VCaP (cell line): Measurements from ENCODE around the gene ABAT.

ENCODE experiments used
- H3K27ac ChIP-seq: fragments of 450-650 bp; 2 replicates; pipeline ENCODE4 v1.5.1; 2017
- TF ChIP-seq, protein P1 (sequence below): fragments of 450-650 bp; conservative IDR thresholded peaks from 2 replicates; pipeline ENCODE4 v1.5.1; 2017; ENCODE audit warnings: mild to moderate bottlenecking, moderate library complexity

The ABAT gene

DNA sequence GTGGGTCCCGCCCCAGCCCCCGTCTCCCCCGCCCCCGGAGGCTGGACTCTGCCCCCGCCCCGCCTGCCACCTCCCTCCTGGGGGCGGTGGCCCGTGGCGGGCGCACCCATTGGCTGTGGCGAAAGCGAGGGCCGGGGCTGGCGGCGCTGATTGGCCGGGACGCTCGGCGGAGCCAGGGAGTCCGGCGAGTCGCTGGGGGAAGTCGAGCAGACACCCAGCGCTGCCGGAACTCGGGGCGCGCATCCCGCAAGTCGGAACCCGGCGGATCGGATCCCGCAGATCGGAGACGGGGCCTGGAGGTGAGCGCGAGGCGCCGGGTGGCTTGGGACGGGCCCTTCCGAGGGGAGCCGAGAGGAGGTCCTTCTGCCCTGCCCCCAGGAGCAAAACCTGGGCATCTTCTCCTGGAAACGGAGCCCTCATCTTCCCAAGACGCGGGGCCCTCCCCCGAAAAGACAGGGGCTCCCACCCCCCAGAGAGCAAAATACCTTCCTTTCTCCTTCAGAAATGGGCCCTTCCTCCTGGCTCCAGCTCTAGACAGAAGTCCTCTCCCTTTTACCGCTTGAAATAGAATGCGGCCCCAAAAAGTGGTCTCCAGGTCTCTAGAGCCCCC, at the start of gene ABAT:
TSS of gene ABAT (plus strand) at position 205 of the 610 bp plus-strand sequence. CDS start 61,123 bp downstream, outside the sequence.
- TF ChIP-seq, protein P1, sequence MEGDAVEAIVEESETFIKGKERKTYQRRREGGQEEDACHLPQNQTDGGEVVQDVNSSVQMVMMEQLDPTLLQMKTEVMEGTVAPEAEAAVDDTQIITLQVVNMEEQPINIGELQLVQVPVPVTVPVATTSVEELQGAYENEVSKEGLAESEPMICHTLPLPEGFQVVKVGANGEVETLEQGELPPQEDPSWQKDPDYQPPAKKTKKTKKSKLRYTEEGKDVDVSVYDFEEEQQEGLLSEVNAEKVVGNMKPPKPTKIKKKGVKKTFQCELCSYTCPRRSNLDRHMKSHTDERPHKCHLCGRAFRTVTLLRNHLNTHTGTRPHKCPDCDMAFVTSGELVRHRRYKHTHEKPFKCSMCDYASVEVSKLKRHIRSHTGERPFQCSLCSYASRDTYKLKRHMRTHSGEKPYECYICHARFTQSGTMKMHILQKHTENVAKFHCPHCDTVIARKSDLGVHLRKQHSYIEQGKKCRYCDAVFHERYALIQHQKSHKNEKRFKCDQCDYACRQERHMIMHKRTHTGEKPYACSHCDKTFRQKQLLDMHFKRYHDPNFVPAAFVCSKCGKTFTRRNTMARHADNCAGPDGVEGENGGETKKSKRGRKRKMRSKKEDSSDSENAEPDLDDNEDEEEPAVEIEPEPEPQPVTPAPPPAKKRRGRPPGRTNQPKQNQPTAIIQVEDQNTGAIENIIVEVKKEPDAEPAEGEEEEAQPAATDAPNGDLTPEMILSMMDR, result no peak
- H3K27ac ChIP-seq, result peak within 1 kb of the TSS; percentile 40; the same call in 1 of the 2 replicates

DNA sequence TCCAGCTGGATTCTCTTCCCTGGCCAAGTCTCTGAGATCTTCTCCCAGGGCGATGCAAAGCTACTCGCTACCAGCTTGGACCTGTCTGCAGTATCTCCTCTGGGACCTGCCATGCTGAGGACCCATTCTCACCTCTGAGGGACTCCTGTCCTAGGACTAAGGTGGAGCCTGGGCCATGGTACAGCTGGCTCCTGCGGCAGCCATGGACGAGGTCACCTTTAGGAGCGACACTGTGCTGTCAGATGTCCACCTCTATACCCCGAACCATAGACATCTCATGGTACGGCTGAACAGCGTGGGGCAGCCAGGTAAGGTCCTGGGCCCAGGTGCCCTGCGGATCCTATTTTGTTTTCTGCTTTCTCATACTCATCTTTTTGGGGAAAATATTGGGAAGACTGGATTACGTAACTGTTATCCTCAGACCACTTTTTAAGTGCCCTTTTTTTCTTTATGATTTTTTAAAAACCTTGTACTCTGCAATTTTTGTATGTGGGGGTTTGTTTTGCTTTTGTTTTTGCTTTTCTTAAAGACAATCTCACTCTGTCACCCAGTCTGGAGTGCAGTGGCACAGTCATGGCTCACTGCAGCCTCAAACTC, 48.8 kb upstream of the ABAT start:
- TF ChIP-seq, protein P1, result no peak
- no peak overlapping the region for H3K27ac ChIP-seq

DNA sequence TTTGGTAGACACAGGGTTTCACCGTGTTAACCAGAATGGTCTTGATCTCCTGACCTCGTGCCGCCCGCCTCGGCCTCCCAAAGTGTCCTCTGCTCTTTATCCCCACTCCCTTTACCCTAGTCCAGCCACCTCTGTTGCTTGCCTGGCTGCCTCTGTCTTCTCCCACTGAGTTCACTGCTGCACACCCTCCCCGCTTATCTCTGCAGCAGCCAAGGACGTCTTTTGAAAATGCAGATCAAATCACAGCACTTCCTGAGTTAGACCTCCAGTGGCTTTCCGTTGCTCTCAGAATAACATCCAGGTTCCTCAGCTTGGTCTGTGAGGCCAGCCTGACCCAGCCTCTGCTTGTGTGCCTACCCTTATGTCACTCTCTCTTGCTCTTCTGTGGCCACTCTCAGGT, 47.5 kb upstream of the ABAT start:
- TF ChIP-seq, protein P1, result no peak
- H3K27ac ChIP-seq, result no peak overlapping the region

DNA sequence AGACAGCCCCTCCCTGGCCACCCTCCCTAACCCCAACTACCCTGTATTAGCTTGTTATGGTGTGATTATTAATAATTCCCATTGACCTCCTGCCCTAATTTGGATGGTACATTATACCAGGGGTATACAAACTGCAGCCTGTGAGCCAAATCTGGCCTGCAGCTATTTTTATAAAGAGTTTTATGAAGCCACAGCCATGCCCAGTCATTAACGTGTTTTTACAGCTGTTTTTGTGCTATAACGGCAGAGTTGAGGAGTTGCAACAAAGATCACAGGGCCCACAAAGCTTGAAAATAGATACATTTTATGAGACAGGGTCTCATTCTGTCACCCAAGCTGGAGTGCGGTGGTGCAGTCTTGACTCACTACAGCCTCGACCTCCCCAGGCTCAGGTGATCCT, 47.0 kb upstream of the ABAT start:
- TF ChIP-seq, protein P1, result no peak
- H3K27ac ChIP-seq, result no peak overlapping the region

DNA sequence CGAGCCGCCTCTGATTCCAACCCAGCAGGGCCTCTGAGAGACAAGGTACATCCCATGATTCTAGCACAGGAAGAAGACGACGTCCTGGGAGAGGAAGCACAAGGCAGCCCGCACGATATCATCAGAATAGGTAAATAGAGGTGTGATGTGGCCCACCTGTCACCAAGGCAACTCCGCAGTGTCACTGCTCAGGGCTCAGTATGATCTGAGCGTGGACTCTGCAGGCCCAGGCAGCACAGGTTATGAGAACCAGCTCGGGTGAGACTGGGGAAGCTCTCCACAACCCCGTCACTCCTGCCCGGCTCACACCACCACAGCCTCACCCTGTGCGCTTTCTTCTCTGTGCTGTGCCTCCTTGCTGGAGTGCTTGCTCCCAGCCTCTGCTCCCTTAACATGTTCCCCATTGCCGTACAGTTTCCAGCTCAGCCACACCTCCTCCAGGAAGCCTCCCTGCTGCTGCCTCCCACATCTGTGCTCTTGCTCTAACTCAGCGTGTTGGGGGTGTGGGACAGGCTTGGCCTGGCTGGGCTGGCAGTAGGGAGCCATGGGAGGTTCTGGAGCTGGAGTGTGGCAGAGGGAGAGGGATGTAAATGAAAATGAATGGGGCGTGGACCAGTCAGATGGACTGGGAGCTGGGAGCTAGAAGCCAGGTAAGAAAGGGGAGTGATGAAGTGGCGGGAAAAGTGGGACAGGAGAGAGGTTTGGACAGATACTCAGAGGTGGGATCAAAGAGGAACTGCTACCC, 45.3 kb upstream of the ABAT start:
- TF ChIP-seq, protein P1, result no peak
- H3K27ac ChIP-seq, result no peak overlapping the region

DNA sequence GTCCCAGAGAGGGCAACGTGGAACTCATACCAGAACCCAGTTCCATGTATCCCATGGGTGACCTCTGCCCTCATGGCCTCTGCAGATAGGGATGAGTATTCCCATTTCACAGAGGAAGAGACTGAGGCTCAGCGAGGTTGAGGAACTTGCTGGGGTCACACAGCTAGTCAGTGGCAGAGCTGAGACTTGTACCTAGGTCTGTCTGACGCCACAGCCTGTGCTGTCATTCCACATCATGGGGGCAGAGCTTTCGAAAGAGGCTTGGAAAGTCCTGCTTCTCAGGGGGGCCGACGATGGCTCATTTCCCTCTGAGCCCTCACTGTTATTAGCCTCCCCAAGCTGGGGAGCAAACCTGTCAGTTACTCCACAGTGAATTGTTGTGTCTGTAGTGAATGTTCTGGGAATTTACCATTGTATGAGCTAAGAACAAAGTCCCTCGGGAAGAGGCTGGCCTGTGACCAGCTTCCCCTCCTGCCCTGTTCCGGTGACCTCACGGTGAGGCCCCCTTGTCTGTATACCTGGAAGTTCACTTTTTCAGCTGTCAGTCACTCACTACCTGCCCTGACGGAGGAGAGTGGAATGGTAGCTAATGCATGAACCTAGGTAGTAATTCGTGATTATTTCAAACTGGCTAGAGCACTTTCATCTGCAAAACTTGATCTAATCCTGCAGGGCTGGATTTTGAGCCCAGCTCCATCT, 44.0 kb upstream of the ABAT start:
- TF ChIP-seq, protein P1, result no peak
- H3K27ac ChIP-seq, result no peak overlapping the region

DNA sequence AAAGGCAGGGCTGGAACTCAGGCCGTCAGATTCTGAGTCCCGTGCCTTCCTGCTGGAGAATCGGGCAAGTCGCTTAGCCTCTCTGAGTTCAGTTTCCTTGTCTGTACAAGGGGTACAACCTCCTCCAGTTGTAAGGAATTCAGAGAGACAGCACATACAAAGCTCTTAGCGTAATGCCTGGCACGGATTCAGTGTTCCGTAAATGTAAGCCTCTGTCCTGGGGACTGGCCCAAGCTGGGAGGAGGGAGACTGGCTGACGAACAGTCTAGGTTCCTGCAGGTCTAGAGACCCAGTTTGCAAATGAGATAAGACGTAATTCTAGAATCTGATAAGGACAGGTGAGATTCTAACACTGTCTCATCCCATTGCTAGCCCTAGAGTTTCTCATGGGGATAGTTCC, 43.0 kb upstream of the ABAT start:
- H3K27ac ChIP-seq, result no peak overlapping the region
- TF ChIP-seq, protein P1, result no peak
